Lower lobe of right lung (tissue), 2 donors: ENCODE results near the gene FLCN. TPM values are rescaled to one million over a fixed set of nuclear protein-coding genes. Genes with fewer than 3 reads are reported as not detected.

Experiments used
- ATAC-seq, 2 donors: fragments of 200-7000 bp; cut with Tn5 transposase; one replicate each; pipeline ENCODE4 v1.9.1; 2020 to 2022; ENCODE audit warnings: mild to moderate bottlenecking in 2 of 2, moderate library complexity in 2 of 2
- DNase-seq: peaks from one replicate; pipeline ENCODE4 v3.0.0-alpha.2; 2020
- H3K27ac ChIP-seq: fragments of 200-600 bp; one replicate; pipeline ENCODE4 v1.8.0; 2022
- H3K27me3 ChIP-seq: fragments of 200-600 bp; one replicate; pipeline ENCODE4 v1.8.0; 2022; ENCODE audit warnings: low read depth
- H3K36me3 ChIP-seq: fragments of 200-600 bp; one replicate; pipeline ENCODE4 v1.8.0; 2022; ENCODE audit warnings: mild to moderate bottlenecking
- H3K4me1 ChIP-seq: fragments of 200-600 bp; one replicate; pipeline ENCODE4 v1.8.0; 2022
- H3K4me3 ChIP-seq: fragments of 200-600 bp; one replicate; pipeline ENCODE4 v1.8.0; 2022; ENCODE audit warnings: mild to moderate bottlenecking
- H3K9me3 ChIP-seq: fragments of 200-600 bp; one replicate; pipeline ENCODE4 v1.8.0; 2022
- intact Hi-C: fragments of 100-400 bp; cut with DNase I; formaldehyde crosslinking; loops from one replicate; pipeline ENCODE4 v1.11.0; 2022
- total RNA-seq: library from RNA; stranded (reverse); fragmentation: NEBNext Ultra II Directional; extraction: Animal tissue kit (Norgen Biotek cat#: 25700); gene quantifications from one replicate; pipeline ENCODE4 v1.2.1, GENCODE V29; 2021
- TF ChIP-seq, protein P1 (sequence below): fragments of 200-600 bp; IDR thresholded peaks from one replicate; pipeline ENCODE4 v1.8.0; 2022; ENCODE audit warnings: antibody characterized with exemption, mild to moderate bottlenecking
- donor health status: DM: no; HTN: yes; CAD: no; lungs with severe emphysema.

Gene FLCN
- total RNA-seq, 1 donor from 2014 or later = 92.6 TPM

DNA sequence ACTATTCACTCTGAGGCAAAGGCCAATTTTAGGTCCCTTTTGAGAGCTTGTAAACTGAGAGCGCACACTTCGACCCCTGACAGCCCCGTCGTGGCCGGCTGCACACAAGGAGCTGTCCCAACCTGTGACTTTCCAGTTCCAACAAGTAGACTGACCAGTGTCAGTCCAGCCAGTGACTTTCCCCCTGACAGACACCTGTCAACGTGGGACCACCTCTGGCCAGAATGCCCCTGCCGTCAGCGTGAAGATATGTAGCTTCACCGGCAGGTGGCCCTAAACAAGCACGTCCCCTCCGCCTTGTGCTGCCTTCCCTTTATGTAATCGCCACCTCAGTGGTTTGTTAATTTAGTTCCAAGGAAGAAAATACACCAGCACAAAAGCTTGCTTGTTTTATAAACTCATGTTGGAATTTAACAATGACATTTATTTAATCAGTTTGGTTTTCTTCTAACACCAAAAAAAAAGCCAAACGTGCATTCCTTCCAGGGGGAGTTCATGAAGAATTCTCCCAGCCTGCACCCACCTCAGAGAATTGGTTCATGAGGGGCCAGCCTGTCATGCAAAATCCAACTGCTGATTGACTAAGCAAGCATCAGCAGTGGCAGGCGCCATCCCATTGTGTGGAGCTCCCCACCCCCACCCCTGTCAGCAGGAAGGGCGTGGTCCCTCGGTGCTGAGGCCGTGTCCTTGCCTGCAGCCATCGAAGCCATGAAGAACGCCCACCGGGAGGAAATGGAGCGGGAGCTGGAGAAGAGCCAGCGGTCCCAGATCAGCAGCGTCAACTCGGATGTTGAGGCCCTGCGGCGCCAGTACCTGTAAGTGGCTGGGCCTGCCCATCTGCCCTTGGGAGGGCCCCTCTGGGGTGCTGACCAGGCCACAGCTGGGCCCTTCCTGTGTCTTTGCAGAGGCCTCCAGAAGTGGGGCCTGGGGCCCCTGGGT, 64.7 kb downstream of the FLCN start:
- H3K4me1 ChIP-seq = peaks cover 32% of the 10 kb centered on the region
- H3K27ac ChIP-seq = no peak overlapping the region
- no peaks in the 10 kb centered on the region for H3K9me3 ChIP-seq
- intact Hi-C loops = no loop called here
- H3K4me3 ChIP-seq = no peak overlapping the region
- peaks cover 96% of the 10 kb centered on the region for H3K36me3 ChIP-seq
- DNase-seq (peak; percentile 55), ATAC-seq (peak in 1 of 2 donors; percentile 2)
- H3K27me3 ChIP-seq = no peaks in the 10 kb centered on the region
- TF ChIP-seq, protein P1, sequence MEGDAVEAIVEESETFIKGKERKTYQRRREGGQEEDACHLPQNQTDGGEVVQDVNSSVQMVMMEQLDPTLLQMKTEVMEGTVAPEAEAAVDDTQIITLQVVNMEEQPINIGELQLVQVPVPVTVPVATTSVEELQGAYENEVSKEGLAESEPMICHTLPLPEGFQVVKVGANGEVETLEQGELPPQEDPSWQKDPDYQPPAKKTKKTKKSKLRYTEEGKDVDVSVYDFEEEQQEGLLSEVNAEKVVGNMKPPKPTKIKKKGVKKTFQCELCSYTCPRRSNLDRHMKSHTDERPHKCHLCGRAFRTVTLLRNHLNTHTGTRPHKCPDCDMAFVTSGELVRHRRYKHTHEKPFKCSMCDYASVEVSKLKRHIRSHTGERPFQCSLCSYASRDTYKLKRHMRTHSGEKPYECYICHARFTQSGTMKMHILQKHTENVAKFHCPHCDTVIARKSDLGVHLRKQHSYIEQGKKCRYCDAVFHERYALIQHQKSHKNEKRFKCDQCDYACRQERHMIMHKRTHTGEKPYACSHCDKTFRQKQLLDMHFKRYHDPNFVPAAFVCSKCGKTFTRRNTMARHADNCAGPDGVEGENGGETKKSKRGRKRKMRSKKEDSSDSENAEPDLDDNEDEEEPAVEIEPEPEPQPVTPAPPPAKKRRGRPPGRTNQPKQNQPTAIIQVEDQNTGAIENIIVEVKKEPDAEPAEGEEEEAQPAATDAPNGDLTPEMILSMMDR = no peak

DNA sequence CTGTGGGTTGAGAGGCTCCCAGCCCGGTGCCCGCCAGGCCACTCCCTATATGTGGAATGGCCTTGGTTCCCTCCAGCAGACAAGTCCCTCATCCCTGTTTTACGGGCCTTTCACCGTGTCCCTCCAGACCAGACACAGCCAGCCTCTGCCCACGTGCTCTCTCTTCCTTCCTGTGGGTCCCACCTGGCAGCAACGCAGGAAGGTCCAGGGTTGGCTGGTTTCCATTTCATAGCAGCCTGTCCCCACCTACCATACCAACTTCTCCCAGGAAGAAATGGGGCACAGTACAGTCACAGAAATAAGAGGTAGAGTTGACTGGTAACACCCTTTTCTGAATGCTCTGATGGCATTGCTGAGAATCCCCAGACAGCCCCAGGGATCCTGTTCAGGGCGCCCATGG, 65.8 kb downstream of the FLCN start:
- Histone ChIP-seq H3K9me3 (no peaks in the 10 kb centered on the region), H3K4me3 (no peak overlapping the region), H3K27me3 (no peaks in the 10 kb centered on the region), H3K36me3 (peaks cover 96% of the 10 kb centered on the region), H3K4me1 (peaks cover 32% of the 10 kb centered on the region), H3K27ac (peak overlapping the region; percentile 46)
- DNase-seq (no peak), ATAC-seq (peak in 1 of 2 donors; percentile 3)
- TF ChIP-seq, protein P1 = no peak
- intact Hi-C loops = no loop called here

DNA sequence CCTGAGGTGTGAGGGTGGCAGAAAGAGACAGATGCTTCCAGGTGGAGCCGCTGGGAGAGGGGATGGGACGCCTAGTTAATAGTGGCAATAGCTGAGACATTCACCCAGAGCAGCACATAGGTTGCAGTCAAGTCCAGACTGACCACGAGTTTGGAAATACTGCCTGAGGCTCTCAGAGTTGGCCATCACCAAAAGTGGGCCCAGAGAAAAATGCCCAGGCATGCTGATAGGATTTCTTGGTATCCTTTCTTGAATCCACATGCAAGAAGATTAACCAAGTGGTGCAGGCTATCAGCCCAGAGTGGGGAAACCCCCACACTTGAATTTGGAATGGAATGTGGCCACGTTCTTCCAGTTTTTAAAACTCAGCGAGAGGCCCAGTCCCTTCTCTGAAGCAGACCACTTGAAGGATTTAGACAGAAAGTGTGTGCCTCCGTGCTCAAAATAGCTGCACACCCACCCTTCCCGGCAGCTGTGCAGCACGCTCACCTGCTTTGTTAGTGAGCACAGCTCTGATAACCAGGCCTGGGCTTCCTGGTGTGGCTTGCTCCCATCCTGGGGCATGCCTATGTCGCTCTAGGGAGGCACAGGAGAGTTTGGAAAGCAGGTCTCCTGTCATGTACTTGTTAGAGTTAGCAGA, 66.5 kb downstream of the FLCN start:
- DNase-seq (no peak), ATAC-seq (peak; percentile 69 to 83)
- peaks cover 26% of the 10 kb centered on the region for H3K4me1 ChIP-seq
- no peak overlapping the region for H3K4me3 ChIP-seq
- peaks cover 96% of the 10 kb centered on the region for H3K36me3 ChIP-seq
- H3K27ac ChIP-seq = peak overlapping the region; percentile 46
- TF ChIP-seq, protein P1 = no peak
- no peaks in the 10 kb centered on the region for H3K27me3 ChIP-seq
- H3K9me3 ChIP-seq = no peaks in the 10 kb centered on the region
- intact Hi-C loops = no loop called here

DNA sequence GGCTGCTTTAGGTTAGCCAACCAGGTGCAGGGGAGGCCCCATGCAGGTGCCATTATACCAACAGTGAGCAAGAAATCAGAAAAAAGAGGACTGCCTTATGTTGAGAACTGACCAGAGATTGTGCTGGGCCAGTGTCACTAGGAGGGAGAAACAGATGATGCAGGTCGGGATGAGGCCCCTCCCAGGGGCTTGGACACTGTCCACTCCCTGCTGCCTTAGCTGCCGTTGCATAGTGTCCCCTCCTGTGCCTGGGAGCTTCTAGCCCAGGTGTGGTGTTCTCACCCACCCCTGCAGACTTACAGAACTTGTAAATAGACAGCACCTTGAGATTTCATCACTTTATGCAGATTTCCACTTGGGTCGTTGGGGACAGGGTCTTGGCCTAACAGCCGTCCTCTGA, 67.6 kb downstream of the FLCN start:
- TF ChIP-seq, protein P1 = no peak
- peaks cover 96% of the 10 kb centered on the region for H3K36me3 ChIP-seq

DNA sequence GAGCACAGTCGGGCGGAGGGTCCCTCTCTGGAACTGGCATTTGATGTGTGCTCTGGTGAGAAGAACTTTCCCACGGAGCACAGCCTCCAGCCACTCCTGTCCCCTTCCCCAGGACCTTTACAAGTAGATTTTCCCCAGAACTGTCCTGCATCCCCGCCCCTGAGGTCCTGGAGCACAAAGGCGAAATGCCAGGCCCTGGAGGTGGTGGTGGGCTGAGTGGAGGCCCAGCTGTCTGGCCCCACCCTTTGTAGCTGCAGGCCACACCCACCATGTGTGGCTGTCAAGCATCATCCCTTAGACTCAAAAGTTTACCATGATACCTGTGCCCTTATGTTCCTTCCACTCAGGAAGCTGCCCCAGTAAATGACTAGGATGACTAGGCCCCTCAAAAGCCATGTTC, 68.6 kb downstream of the FLCN start:
- ATAC-seq (no peak), DNase-seq (no peak)
- Histone ChIP-seq H3K27ac (no peak overlapping the region), H3K4me3 (no peak overlapping the region), H3K36me3 (peaks cover 96% of the 10 kb centered on the region), H3K9me3 (no peaks in the 10 kb centered on the region), H3K27me3 (no peaks in the 10 kb centered on the region), H3K4me1 (peaks cover 26% of the 10 kb centered on the region)
- TF ChIP-seq, protein P1 = no peak
- intact Hi-C loops = no loop called here

More for the DNA sequence above, 67.6 kb downstream of the FLCN start:
- H3K4me3 ChIP-seq = no peak overlapping the region
- no peak for ATAC-seq
- DNase-seq = no peak
- peaks cover 26% of the 10 kb centered on the region for H3K4me1 ChIP-seq
- no peaks in the 10 kb centered on the region for H3K9me3 ChIP-seq
- intact Hi-C loops = no loop called here
- H3K27me3 ChIP-seq = no peaks in the 10 kb centered on the region
- no peak overlapping the region for H3K27ac ChIP-seq
